Neural cell (in vitro differentiated cells): ENCODE data around the gene TMEM235.

Experiments used
- CTCF ChIP-seq: fragments of 450-650 bp; IDR thresholded peaks from 2 replicates; pipeline ENCODE4 v1.5.1; 2014; ENCODE audit warnings: antibody characterized with exemption, mild to moderate bottlenecking, moderate library complexity; ENCODE audit not compliant: poor library complexity, severe bottlenecking
- MXI1 ChIP-seq: fragments of 450-650 bp; conservative IDR thresholded peaks from 2 replicates; pipeline ENCODE4 v1.6.1; 2014; ENCODE audit warnings: antibody characterized with exemption, mild to moderate bottlenecking; ENCODE audit not compliant: poor library complexity, severe bottlenecking

GRCh38 chr17:78268191-78268874, 36.9 kb downstream of the TMEM235 start:
- TF ChIP-seq CTCF (no peak), MXI1 (no peak)
